CD4-positive, alpha-beta memory T cell (primary cell): ENCODE data around the gene ASMTL. TPM values are rescaled to one million over a fixed set of nuclear protein-coding genes. Genes with fewer than 3 reads are reported as not detected.
A peak's percentile ranks its signal among the peaks of the same experiment; 100 is the strongest.
"Not testable (repeated sequence)": the region's sequence is repeated elsewhere in the genome, so short reads cannot be mapped to it uniquely, and the experiment has no call there.

Experiments used
- CTCF ChIA-PET: fragments of 350-600 bp; sonication (Branson Sonifier 250); formaldehyde crosslinking; loops from one replicate; lab custom pipeline; 2021; ENCODE audit warnings: inconsistent platforms; ENCODE audit not compliant: partially characterized antibody; lab: Charles Lee
- POLR2A ChIA-PET: fragments of 350-600 bp; sonication (Branson Sonifier 250); formaldehyde crosslinking; loops from one replicate; lab custom pipeline; 2021; ENCODE audit not compliant: partially characterized antibody; lab: Charles Lee
- DNase-seq, 5 donors: peaks; one replicate each; pipeline versions ENCODE4 v3.0.0 to v3.0.0-alpha.2; 2020 to 2022; ENCODE audit warnings: mixed read lengths in 1 of 5
- H3K27ac ChIP-seq: one replicate; pipeline ENCODE4 v1.7.0; 2013; ENCODE audit warnings: low read depth, low read length
- H3K27me3 ChIP-seq: 2 replicates; pipeline ENCODE4 v1.7.0; 2013; ENCODE audit warnings: mild to moderate bottlenecking, low read length, moderate library complexity; ENCODE audit not compliant: insufficient read depth
- H3K36me3 ChIP-seq: 2 replicates; pipeline ENCODE4 v1.7.0; 2013; ENCODE audit warnings: mild to moderate bottlenecking, low read length, moderate library complexity; ENCODE audit not compliant: insufficient read depth
- H3K4me1 ChIP-seq: 2 replicates; pipeline ENCODE4 v1.7.0; 2013; ENCODE audit warnings: mild to moderate bottlenecking, low read length, moderate library complexity; ENCODE audit not compliant: insufficient read depth
- H3K4me3 ChIP-seq, 2 donors: one replicate each; pipeline ENCODE4 v1.7.0; 2013; ENCODE audit warnings: low read length in 2 of 2, mild to moderate bottlenecking in 1 of 2
- H3K9me3 ChIP-seq, 2 donors: one replicate each; pipeline ENCODE4 v1.7.0; 2013; ENCODE audit warnings: low read length in 2 of 2, control low read depth in 1 of 2; ENCODE audit not compliant: control insufficient read depth in 1 of 2
- H3K27ac Mint-ChIP-seq, 7 donors: one replicate each; pipeline ENCODE4 v1.8.0; 2020 to 2021; ENCODE audit warnings: mixed read lengths in 7 of 7, mild to moderate bottlenecking in 6 of 7, inconsistent platforms in 3 of 7, moderate library complexity in 3 of 7
- H3K27me3 Mint-ChIP-seq, 2 donors: one replicate each; pipeline ENCODE4 v1.8.0; 2020 to 2021; ENCODE audit warnings: mixed read lengths in 2 of 2
- H3K36me3 Mint-ChIP-seq, 2 donors: one replicate each; pipeline ENCODE4 v1.8.0; 2020 to 2021; ENCODE audit warnings: mixed read lengths in 2 of 2, inconsistent platforms in 1 of 2, mild to moderate bottlenecking in 1 of 2
- H3K4me1 Mint-ChIP-seq, 4 donors: one replicate each; pipeline ENCODE4 v1.8.0; 2020 to 2021; ENCODE audit warnings: mixed read lengths in 4 of 4, mild to moderate bottlenecking in 1 of 4
- H3K4me3 Mint-ChIP-seq, 8 donors: one replicate each; pipeline ENCODE4 v1.8.0; 2020 to 2021; ENCODE audit warnings: mixed read lengths in 8 of 8, mild to moderate bottlenecking in 7 of 8, moderate library complexity in 6 of 8, inconsistent platforms in 3 of 8
- H3K9me3 Mint-ChIP-seq, 8 donors: one replicate each; pipeline ENCODE4 v1.8.0; 2020 to 2021; ENCODE audit warnings: mixed read lengths in 8 of 8, mild to moderate bottlenecking in 5 of 8, inconsistent platforms in 3 of 8, moderate library complexity in 1 of 8
- intact Hi-C: fragments of 100-400 bp; cut with micrococcal nuclease; formaldehyde crosslinking; loops from one replicate; pipeline ENCODE4 v1.15.1; 2023
- polyA plus RNA-seq, 2 donors: library from polyadenylated mRNA; unstranded; fragments of 300-500 nt; fragmentation: Illumina TruSeq; gene quantifications; one replicate each; pipeline ENCODE4 v1.2.3, GENCODE V29; 2021
- total RNA-seq, 2 experiments: library from RNA; stranded (reverse); gene quantifications; one replicate each; pipeline ENCODE4 v1.2.3, GENCODE V29; 2021

Gene ASMTL
- total and polyA plus RNA-seq, 4 experiments from 2014 or later, result 35.0 to 50.4 (median 36.9) TPM

GRCh38 chrX:1416965-1417760 is 35.5 kb downstream of the ASMTL start:
- no peak for DNase-seq
- Histone ChIP-seq H3K36me3 (peaks cover 17% of the 10 kb centered on the region), H3K4me3 (no peak overlapping the region), H3K27ac (no peak overlapping the region), H3K4me1 (no peaks in the 10 kb centered on the region), H3K27me3 (no peaks in the 10 kb centered on the region), H3K9me3 (peaks cover 0 to under 1% of the 10 kb centered on the region in 2 donors)
- ChIA-PET POLR2A (no interaction called here), CTCF (no interaction called here)
- H3K4me3 Mint-ChIP-seq, result no peak overlapping the region
- H3K4me1 Mint-ChIP-seq, result peaks cover 0 to 5% (median 0%) of the 10 kb centered on the region in 4 donors
- intact Hi-C loops, result loop anchor here (1.0 kb wide), 1 partner anchor 16 kb away; no protein-coding TSS in a partner anchor
- H3K27me3 Mint-ChIP-seq, result no peaks in the 10 kb centered on the region
- no peak overlapping the region for H3K27ac Mint-ChIP-seq
- peaks cover 39% of the 10 kb centered on the region in 2 donors for H3K36me3 Mint-ChIP-seq
- H3K9me3 Mint-ChIP-seq, result peaks cover 0 to 18% (median 8%) of the 10 kb centered on the region in 8 donors

GRCh38 chrX:1416327-1416784 is 36.4 kb downstream of the ASMTL start:
- no peaks in the 10 kb centered on the region for H3K4me1 ChIP-seq
- Mint-ChIP-seq H3K27me3 (no peaks in the 10 kb centered on the region), H3K9me3 (peaks cover 0 to 10% (median 4%) of the 10 kb centered on the region in 8 donors), H3K36me3 (peaks cover 35 to 36% of the 10 kb centered on the region in 2 donors), H3K4me3 (no peak overlapping the region), H3K27ac (no peak overlapping the region), H3K4me1 (peaks cover 0 to 5% (median 0%) of the 10 kb centered on the region in 4 donors)
- intact Hi-C loops, result loop anchor here (1.0 kb wide), 1 partner anchor 15 kb away; no protein-coding TSS in a partner anchor
- H3K9me3 ChIP-seq, result no peaks in the 10 kb centered on the region
- no peak for DNase-seq
- ChIA-PET CTCF (no interaction called here), POLR2A (no interaction called here)
- H3K27me3 ChIP-seq, result no peaks in the 10 kb centered on the region
- peaks cover 11% of the 10 kb centered on the region for H3K36me3 ChIP-seq
- no peak overlapping the region for H3K27ac ChIP-seq
- no peak overlapping the region for H3K4me3 ChIP-seq

GRCh38 chrX:1412551-1413161 is 40.1 kb downstream of the ASMTL start:
- peak in 1 of 5 donors; percentile 22 for DNase-seq
- Mint-ChIP-seq H3K4me3 (no peak overlapping the region), H3K4me1 (no peaks in the 10 kb centered on the region), H3K9me3 (peaks cover 0 to 3% (median 0%) of the 10 kb centered on the region in 8 donors), H3K27ac (no peak overlapping the region), H3K27me3 (no peaks in the 10 kb centered on the region), H3K36me3 (peaks cover 26 to 27% of the 10 kb centered on the region in 2 donors)
- no peak overlapping the region for H3K4me3 ChIP-seq
- H3K27ac ChIP-seq, result no peak overlapping the region
- intact Hi-C loops, result no loop called here
- H3K36me3 ChIP-seq, result peaks cover 9% of the 10 kb centered on the region
- ChIA-PET CTCF (no interaction called here), POLR2A (no interaction called here)
- no peaks in the 10 kb centered on the region for H3K4me1 ChIP-seq
- no peaks in the 10 kb centered on the region for H3K9me3 ChIP-seq
- H3K27me3 ChIP-seq, result no peaks in the 10 kb centered on the region

- peak overlapping the region in 2 of 7 donors; percentile 2 to 42 for H3K27ac Mint-ChIP-seq
- peaks cover 18% of the 10 kb centered on the region for H3K36me3 ChIP-seq
- CTCF ChIA-PET, result no interaction called here
Measured at GRCh38 chrX:1411326-1411725, 41.4 kb downstream of the ASMTL start.

GRCh38 chrX:1407035-1407434 is 45.7 kb downstream of the ASMTL start:
- peaks cover 0 to 3% (median 0%) of the 10 kb centered on the region in 8 donors for H3K9me3 Mint-ChIP-seq
- no peak for DNase-seq
- Histone ChIP-seq H3K27me3 (no peaks in the 10 kb centered on the region), H3K27ac (no peak overlapping the region), H3K4me1 (no peaks in the 10 kb centered on the region), H3K4me3 (no peak overlapping the region), H3K9me3 (no peaks in the 10 kb centered on the region), H3K36me3 (peaks cover 33% of the 10 kb centered on the region)
- no peak overlapping the region for H3K27ac Mint-ChIP-seq
- no peaks in the 10 kb centered on the region for H3K27me3 Mint-ChIP-seq
- intact Hi-C loops, result no loop called here
- ChIA-PET CTCF (no interaction called here), POLR2A (no interaction called here)
- no peak overlapping the region for H3K4me3 Mint-ChIP-seq
- peaks cover 10% of the 10 kb centered on the region in 2 donors for H3K36me3 Mint-ChIP-seq
- H3K4me1 Mint-ChIP-seq, result no peaks in the 10 kb centered on the region

More at GRCh38 chrX:1411326-1411725, 41.4 kb downstream of the ASMTL start:
- Mint-ChIP-seq H3K4me3 (no peak overlapping the region), H3K27me3 (no peaks in the 10 kb centered on the region), H3K9me3 (peaks cover 0 to 3% (median 0%) of the 10 kb centered on the region in 8 donors), H3K36me3 (peaks cover 26 to 27% of the 10 kb centered on the region in 2 donors), H3K4me1 (no peaks in the 10 kb centered on the region)
- DNase-seq, result no peak
- H3K27me3 ChIP-seq, result no peaks in the 10 kb centered on the region
- POLR2A ChIA-PET, result no interaction called here
- intact Hi-C loops, result no loop called here
- H3K9me3 ChIP-seq, result no peaks in the 10 kb centered on the region
- H3K27ac ChIP-seq, result no peak overlapping the region
- no peaks in the 10 kb centered on the region for H3K4me1 ChIP-seq
- no peak overlapping the region for H3K4me3 ChIP-seq

GRCh38 chrX:1405769-1406168 is 46.9 kb downstream of the ASMTL start:
- H3K9me3 Mint-ChIP-seq, H3K27me3 ChIP-seq, H3K4me3 ChIP-seq, H3K9me3 ChIP-seq, CTCF ChIA-PET, H3K36me3 Mint-ChIP-seq, H3K27me3 Mint-ChIP-seq, DNase-seq, H3K4me1 ChIP-seq, intact Hi-C loops, POLR2A ChIA-PET, H3K4me1 Mint-ChIP-seq, H3K27ac Mint-ChIP-seq, H3K4me3 Mint-ChIP-seq, H3K27ac ChIP-seq: not testable (repeated sequence)
- peaks cover 33% of the 10 kb centered on the region for H3K36me3 ChIP-seq

- H3K4me1 Mint-ChIP-seq, H3K36me3 Mint-ChIP-seq, H3K4me1 ChIP-seq, H3K27ac Mint-ChIP-seq, H3K4me3 ChIP-seq, H3K9me3 Mint-ChIP-seq, H3K27me3 ChIP-seq, CTCF ChIA-PET, intact Hi-C loops, H3K27me3 Mint-ChIP-seq, H3K4me3 Mint-ChIP-seq, DNase-seq, POLR2A ChIA-PET, H3K27ac ChIP-seq, H3K9me3 ChIP-seq: not testable (repeated sequence)
- peaks cover 36% of the 10 kb centered on the region for H3K36me3 ChIP-seq
Measured at GRCh38 chrX:1403867-1404266, 48.8 kb downstream of the ASMTL start.
